Pancreas (tissue), 10 donors: ENCODE data around the gene ADCY7. TPM values are rescaled to one million over a fixed set of nuclear protein-coding genes. Genes with fewer than 3 reads are reported as not detected.
A peak's percentile ranks its signal among the peaks of the same experiment; 100 is the strongest.

Experiments used
- ATAC-seq, 4 donors: fragments of 200-7000 bp; cut with Tn5 transposase; one replicate each; pipeline versions ENCODE4 v1.8.0 to v1.9.1; 2020; ENCODE audit warnings: mild to moderate bottlenecking in 4 of 4, moderate library complexity in 4 of 4
- DNase-seq, 6 donors: peaks; one replicate each; pipeline ENCODE4 v3.0.0-alpha.2; 2020
- FAIRE-seq: peaks from 2 replicates; lab custom pipeline; 2012; peaks lifted over from hg19 to GRCh38; lab: Jason Lieb, UNC
- H3K27ac ChIP-seq, 4 donors: fragments of 200-600 bp; sonication (generic); 1 replicate in 3 of 4; 2 replicates in 1 of 4; pipeline versions ENCODE4 v1.5.0 to v1.8.0; 2020
- H3K27me3 ChIP-seq, 4 donors: fragments of 200-600 bp; one replicate each; pipeline ENCODE4 v1.8.0; 2021
- H3K36me3 ChIP-seq, 3 donors: fragments of 200-600 bp; sonication (generic) in 1 of 3; one replicate each; pipeline versions ENCODE4 v1.5.0 to v1.8.0; 2020 to 2021
- H3K4me1 ChIP-seq, 3 donors: fragments of 200-600 bp; one replicate each; pipeline ENCODE4 v1.8.0; 2021
- H3K4me3 ChIP-seq, 4 donors: fragments of 200-600 bp; sonication (generic) in 2 of 4; one replicate each; pipeline versions ENCODE4 v1.5.0 to v1.8.0; 2020 to 2021
- H3K9me3 ChIP-seq, 4 donors: fragments of 200-600 bp; one replicate each; pipeline ENCODE4 v1.8.0; 2021
- WGBS, 2 donors: extraction: QIAGEN DNeasy Blood & Tissue Kit; methylation state at CpG; one replicate each; pipeline ENCODE4 v1.1.7; 2013; 5-methylcytosine and 5-hydroxymethylcytosine counted together
- intact Hi-C, 3 donors: fragments of 100-400 bp; cut with DNase I; formaldehyde crosslinking; loops; one replicate each; pipeline versions ENCODE4 v1.11.1 to v1.14.2; 2022
- polyA plus RNA-seq, 2 donors: library from polyadenylated mRNA; stranded (reverse); fragments of 200-250 nt; gene quantifications; one replicate each; pipeline ENCODE4 v1.2.3, GENCODE V29; 2013
- total RNA-seq, 6 donors: library from RNA; stranded (reverse); fragmentation: NEBNext Ultra II Directional in 4 of 6; extraction: Animal tissue kit (Norgen Biotek cat#: 25700) in 4 of 6; gene quantifications; one replicate each; pipeline versions ENCODE4 v1.2.1 to v1.2.4, GENCODE V29; 2021 to 2023
- TF ChIP-seq, protein P1 (sequence below), 4 donors: fragments of 200-600 bp; sonication (generic) in 3 of 4; IDR thresholded peaks; one replicate each; pipeline versions ENCODE4 v1.5.0 to v1.8.0; 2021; ENCODE audit warnings: antibody characterized with exemption in 4 of 4
- donor health status: healthy with polysubstance abuse.
- donor health status: DM: no; HTN: no; CAD: no; lungs with moderate emphysema.
- donor health status: DM: no; HTN: no; CAD: no.
- donor health status: control.
- donor health status: control.
- donor health status: Bipolar disorder and iron deficiency.
- donor health status: DM: yes; HTN: yes; CAD: no.
- donor health status: DM: no; HTN: no; CAD: no.
- donor health status: DM: no; HTN: no; CAD: no.
- donor health status: DM: yes; HTN: yes; CAD: no.

The ADCY7 gene
- total and polyA plus RNA-seq, 8 donors: 1.9 to 21.1 (median 4.3) TPM

- Histone ChIP-seq H3K4me1 (no peaks in the 10 kb centered on the region), H3K36me3 (peaks cover 0 to 4% (median 2%) of the 10 kb centered on the region in 3 donors), H3K27me3 (no peaks in the 10 kb centered on the region), H3K9me3 (no peaks in the 10 kb centered on the region), H3K27ac (no peak overlapping the region), H3K4me3 (no peak overlapping the region)
- intact Hi-C loops: no loop called here
- TF ChIP-seq, protein P1, sequence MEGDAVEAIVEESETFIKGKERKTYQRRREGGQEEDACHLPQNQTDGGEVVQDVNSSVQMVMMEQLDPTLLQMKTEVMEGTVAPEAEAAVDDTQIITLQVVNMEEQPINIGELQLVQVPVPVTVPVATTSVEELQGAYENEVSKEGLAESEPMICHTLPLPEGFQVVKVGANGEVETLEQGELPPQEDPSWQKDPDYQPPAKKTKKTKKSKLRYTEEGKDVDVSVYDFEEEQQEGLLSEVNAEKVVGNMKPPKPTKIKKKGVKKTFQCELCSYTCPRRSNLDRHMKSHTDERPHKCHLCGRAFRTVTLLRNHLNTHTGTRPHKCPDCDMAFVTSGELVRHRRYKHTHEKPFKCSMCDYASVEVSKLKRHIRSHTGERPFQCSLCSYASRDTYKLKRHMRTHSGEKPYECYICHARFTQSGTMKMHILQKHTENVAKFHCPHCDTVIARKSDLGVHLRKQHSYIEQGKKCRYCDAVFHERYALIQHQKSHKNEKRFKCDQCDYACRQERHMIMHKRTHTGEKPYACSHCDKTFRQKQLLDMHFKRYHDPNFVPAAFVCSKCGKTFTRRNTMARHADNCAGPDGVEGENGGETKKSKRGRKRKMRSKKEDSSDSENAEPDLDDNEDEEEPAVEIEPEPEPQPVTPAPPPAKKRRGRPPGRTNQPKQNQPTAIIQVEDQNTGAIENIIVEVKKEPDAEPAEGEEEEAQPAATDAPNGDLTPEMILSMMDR (IDR thresholded peaks at IDR 0.05): no peak
- DNase-seq (peak in 1 of 6 donors; percentile 57), ATAC-seq (no peak), FAIRE-seq (no peak)
- 62 to 65% methylated on average over 15 of the region's 15 CpGs for WGBS, 2 donors
These were observed 43.4 kb downstream of the ADCY7 start for GRCh38 chr16:50309527-50310307.

- Histone ChIP-seq H3K27ac (no peak overlapping the region), H3K27me3 (no peaks in the 10 kb centered on the region), H3K36me3 (peaks cover 2 to 12% (median 6%) of the 10 kb centered on the region in 3 donors), H3K4me3 (no peak overlapping the region), H3K9me3 (no peaks in the 10 kb centered on the region), H3K4me1 (no peaks in the 10 kb centered on the region)
- DNase-seq: peak in 1 of 6 donors; percentile 49
- WGBS, 2 donors: 60 to 66% methylated on average over 18 of the region's 18 CpGs
- peak in 1 of 4 donors; percentile 13 for ATAC-seq
- FAIRE-seq: no peak
- intact Hi-C loops: no loop called here
- TF ChIP-seq, protein P1 (IDR thresholded peaks at IDR 0.05): no peak
These were observed 44.2 kb downstream of the ADCY7 start for GRCh38 chr16:50310308-50311133.

- intact Hi-C loops: no loop called here
- no peak overlapping the region for H3K4me3 ChIP-seq
- H3K36me3 ChIP-seq: peaks cover 2 to 18% (median 12%) of the 10 kb centered on the region in 3 donors
- FAIRE-seq (no peak), DNase-seq (no peak), ATAC-seq (peak in 1 of 4 donors; percentile 11)
- H3K27me3 ChIP-seq: no peaks in the 10 kb centered on the region
- 67 to 82% methylated on average over 2 to 4 of the region's 4 CpGs for WGBS, 2 donors
- H3K9me3 ChIP-seq: no peaks in the 10 kb centered on the region
- TF ChIP-seq, protein P1 (IDR thresholded peaks at IDR 0.05): no peak
- H3K4me1 ChIP-seq: no peaks in the 10 kb centered on the region
- no peak overlapping the region for H3K27ac ChIP-seq
These were observed 44.8 kb downstream of the ADCY7 start for GRCh38 chr16:50311134-50311528.

- Histone ChIP-seq H3K27me3 (no peaks in the 10 kb centered on the region), H3K4me3 (no peak overlapping the region), H3K27ac (no peak overlapping the region), H3K9me3 (no peaks in the 10 kb centered on the region), H3K4me1 (no peaks in the 10 kb centered on the region), H3K36me3 (peaks cover 2 to 27% (median 16%) of the 10 kb centered on the region in 3 donors)
- DNase-seq (no peak), FAIRE-seq (no peak), ATAC-seq (no peak)
- TF ChIP-seq, protein P1 (IDR thresholded peaks at IDR 0.05): no peak
- 82 to 86% methylated on average over 22 of the region's 22 CpGs for WGBS, 2 donors
- intact Hi-C loops: no loop called here
These were observed 45.6 kb downstream of the ADCY7 start for GRCh38 chr16:50311891-50312501.
